ENCODE results near the gene MYOM3.

MYOM3 gene

GRCh38 chr1:24095140-24095859, 16.6 kb downstream of the MYOM3 start:
- DNase-seq, result no peak

GRCh38 chr1:24094554-24094953, 17.4 kb downstream of the MYOM3 start:
- DNase-seq, result no peak

- DNase-seq, result no peak
These were observed 18.2 kb downstream of the MYOM3 start for GRCh38 chr1:24093732-24094131.

DNA sequence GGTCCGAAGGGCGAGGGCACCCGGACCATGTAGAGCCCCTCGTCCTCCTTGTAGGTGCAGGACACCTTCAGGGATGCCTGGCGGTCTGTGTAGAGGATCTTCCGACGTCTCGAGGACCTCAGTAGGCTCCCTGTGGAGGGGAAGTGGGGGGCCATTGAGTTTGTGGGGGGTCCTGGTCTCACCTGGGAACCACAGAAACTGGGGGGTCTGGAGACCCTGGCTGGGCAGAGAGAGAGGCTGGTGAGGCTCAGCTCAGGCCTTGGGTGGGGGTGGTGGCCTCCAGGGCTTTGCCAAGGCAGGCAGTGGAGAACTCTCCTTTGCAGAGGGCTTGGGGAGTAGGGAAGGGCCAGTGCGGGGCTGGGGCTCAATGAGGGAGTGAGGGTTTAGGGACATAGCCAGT, 19.0 kb downstream of the MYOM3 start:
- no peak for DNase-seq

- no peak for DNase-seq
These were observed 19.9 kb downstream of the MYOM3 start for GRCh38 chr1:24091971-24092482.

- no peak for DNase-seq
These were observed 21.2 kb downstream of the MYOM3 start for GRCh38 chr1:24090736-24091135.

GRCh38 chr1:24089743-24090555, 22.0 kb downstream of the MYOM3 start:
- DNase-seq, result peak; percentile 34

DNA sequence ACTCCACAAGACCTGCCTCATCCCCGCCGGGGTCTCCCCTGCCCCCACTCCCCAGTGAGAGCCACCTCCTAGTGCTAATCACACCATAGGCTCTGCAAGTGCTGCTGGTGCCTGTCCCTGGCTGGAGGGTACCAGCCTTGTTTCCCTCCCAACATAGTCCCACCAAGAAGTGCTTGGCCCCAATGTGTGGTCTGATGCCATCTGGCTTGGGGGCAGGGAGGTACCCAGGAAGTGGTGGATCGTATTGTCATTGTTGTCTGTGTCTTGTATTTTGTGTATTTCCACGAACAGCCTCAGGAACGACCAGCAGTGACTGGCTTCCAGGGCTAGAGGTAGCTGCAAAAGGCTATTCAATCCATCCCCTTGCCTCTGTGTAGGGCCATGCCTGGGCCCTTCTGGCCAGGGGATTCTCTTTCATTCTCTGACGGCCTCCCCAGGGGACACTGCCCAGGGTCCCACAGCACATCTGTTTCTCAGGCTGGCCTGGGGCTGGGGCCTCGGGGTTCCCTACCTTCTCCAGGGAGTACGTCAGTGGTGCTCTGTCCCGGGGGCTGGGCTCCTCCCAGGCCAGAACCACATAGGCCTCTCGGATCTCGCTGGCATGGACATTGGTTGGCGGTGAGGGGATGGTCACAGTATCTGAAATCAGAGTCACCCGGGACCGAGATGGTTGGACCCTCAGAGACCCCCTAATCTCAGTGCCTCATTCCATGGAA, 22.8 kb downstream of the MYOM3 start:
- DNase-seq, result no peak

- DNase-seq, result no peak
These were observed 25.5 kb downstream of the MYOM3 start for GRCh38 chr1:24086466-24086865.

DNA sequence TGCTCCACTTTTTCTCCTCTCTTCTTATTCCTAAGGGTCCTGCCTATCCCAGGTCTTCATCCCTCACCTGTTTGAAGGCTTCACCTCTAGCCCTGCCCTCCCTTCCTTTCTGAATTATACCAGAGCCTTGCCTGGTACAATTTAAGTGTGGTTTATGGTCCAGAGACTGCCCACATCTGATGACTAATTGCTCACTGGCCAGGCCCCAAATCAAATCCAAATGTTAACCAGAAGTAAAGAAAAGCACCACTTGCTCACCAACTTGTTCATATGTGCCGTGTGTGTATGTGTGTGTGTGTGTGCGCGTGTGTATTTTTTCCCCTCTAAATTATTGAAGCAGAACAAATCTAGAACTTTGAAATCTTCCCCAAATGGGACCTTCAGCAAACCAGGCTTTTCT, 26.4 kb downstream of the MYOM3 start:
- DNase-seq, result no peak

GRCh38 chr1:24085007-24085406, 26.9 kb downstream of the MYOM3 start:
- DNase-seq, result no peak

- no peak for DNase-seq
These were observed 27.9 kb downstream of the MYOM3 start for GRCh38 chr1:24084050-24084449.

DNA sequence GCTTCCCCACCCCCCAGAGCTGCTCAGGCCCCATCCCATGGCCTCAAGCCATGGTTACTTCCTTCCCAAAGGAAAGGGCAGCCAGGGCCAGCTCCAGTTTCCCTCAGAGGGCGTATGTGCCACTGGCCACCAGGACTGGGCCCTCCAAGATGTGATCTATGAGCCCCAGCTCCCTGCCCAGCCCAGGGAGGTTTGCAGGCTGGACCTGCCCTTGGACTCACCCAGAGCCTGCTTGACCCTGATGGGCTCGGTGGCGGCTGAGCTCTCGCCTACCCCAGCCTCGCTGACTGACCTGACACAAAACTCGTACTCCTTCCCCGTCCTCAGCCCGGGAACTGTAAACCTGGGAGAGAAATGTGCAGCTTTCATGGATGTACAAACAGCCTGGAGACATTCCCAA, 29.6 kb downstream of the MYOM3 start:
- no peak for DNase-seq

- no peak for DNase-seq
These were observed 30.7 kb downstream of the MYOM3 start for GRCh38 chr1:24081190-24081589.

GRCh38 chr1:24080131-24080530, 31.8 kb downstream of the MYOM3 start:
- no peak for DNase-seq

DNA sequence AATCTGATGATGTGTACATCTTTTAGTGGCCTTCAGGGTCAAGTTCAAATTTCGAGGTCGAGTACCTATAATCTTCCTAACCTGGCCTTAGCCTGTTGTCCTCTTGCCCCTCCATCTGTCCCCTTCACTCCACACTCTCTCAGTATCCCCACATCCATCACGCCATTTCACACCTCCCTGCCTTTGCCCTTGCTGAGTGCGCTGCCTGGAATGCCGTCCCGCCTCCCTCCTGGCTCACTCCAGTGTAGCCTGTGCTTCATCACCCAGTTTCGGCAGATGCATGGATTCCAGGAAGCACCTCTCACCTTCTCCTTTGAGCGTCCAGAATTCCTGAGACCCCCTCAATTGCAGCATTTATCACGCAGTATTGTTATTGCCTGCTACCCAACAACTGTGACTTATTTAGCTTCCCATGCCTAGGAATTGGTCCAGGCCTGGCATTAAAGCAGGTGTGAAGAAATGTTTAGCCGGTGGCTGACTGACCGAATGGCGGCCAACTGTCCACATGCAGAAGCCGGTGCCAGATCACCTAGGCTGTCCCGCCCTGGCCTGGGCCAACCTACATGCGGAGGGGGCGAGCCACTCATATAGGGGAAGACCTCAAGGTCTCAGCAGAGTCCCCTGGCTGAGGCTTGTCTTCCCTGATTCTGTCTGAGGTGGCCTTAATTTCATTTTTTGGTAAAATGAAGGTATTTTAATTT, 34.5 kb downstream of the MYOM3 start:
- DNase-seq, result no peak

- DNase-seq, result no peak
These were observed 36.0 kb downstream of the MYOM3 start for GRCh38 chr1:24075946-24076345.

DNA sequence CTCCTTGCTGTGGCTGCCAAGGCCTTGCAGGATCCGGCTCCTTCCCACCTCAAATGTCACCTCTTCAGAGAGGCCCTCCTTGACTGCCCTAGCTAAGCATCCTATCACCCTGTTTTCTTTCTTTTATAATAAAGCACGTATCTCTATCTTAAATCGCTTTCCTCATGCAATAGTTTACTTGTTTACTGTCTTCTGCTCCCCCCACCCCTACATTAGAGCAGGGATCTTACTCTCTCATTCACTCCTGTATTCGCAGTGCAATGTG, 36.4 kb downstream of the MYOM3 start:
- no peak for DNase-seq

- DNase-seq, result no peak
These were observed 36.9 kb downstream of the MYOM3 start for GRCh38 chr1:24074817-24075589.

DNA sequence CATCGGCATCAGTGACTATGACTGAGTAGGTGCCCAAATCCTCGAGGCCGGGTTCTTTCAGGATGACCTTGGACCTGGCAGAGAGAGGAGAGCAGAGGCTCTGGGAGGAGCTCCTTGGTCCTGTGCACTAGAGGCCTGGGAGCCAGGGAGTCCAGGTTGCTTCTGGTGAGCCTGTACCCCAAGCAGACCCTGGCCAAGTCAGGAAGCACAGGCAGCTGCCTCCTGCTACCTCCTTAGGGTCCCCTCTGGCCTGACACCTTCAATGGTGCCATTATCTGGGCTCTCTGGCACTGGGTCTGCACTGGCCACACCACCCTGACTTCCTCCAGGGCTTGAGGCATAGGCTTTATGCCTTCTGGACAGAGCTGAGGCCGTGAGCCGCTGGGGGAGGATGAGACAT, 37.7 kb downstream of the MYOM3 start:
- DNase-seq, result no peak

DNA sequence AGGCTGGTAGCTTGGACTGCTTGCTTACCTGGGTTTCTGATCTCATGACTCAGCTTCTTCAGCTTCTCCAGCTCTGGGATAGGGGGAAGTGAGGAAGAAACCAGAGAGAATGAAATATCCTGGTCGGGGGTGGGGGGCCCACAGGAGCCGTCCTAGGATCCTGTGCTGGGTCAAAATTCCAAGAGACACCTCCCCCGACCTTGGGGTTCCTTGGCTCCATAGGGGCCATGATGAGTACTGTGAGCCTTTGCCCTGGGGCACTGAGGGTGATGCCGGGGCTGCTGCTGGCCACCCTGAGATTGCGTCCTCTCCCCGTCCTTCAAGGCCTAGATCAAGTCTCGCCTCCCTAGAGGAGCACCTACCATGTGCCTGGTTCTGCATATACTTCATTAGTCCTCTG, 40.0 kb downstream of the MYOM3 start:
- no peak for DNase-seq

DNA sequence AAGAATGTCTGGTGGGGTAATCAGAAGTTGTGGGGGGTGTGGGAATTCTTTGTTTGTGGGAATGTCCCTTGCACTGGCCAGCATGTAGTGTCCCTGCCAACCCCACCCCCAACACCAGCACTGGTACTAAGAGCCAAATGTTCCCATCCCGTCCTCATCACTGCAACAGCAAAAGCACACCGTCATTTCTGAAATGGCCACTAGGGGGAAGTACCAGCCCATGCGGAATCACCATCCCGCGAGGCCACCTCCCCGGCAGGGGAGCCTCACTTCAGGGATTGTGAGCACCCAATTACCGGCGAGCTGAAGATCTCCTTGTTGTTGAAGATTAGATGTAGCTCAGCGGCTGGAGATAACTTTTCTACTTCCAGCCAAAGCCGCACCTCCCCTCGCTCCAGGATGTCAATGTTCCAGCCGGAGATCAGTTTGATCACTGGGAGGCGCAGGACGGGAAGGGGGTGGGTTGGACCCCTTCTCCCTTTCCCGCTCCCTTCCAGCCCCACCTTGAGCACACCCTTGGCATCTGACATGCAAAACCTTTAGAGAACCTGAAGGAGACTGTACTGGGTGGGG, 41.0 kb downstream of the MYOM3 start:
- peak; percentile 67 for DNase-seq
